Liver (tissue), 9 donors: ENCODE data around the gene PLVAP. TPM values are rescaled to one million over a fixed set of nuclear protein-coding genes. Genes with fewer than 3 reads are reported as not detected.

Experiments
- DNase-seq: peaks from one replicate; pipeline ENCODE4 v3.0.0-alpha.2; 2017; ENCODE audit warnings: low spot score
- H3K27ac ChIP-seq, 2 donors: one replicate each; pipeline ENCODE4 v1.7.0; 2013; ENCODE audit warnings: inconsistent platforms in 2 of 2, low read length in 2 of 2, control low read depth in 1 of 2, low read depth in 1 of 2, mild to moderate bottlenecking in 1 of 2
- H3K27me3 ChIP-seq, 4 donors: one replicate each; pipeline versions ENCODE4 v1.6.1 to v1.7.0; 2013; ENCODE audit warnings: low read length in 3 of 4, inconsistent platforms in 1 of 4, mild to moderate bottlenecking in 1 of 4, moderate library complexity in 1 of 4; ENCODE audit not compliant: control insufficient read depth in 4 of 4, insufficient read depth in 4 of 4
- H3K36me3 ChIP-seq, 4 donors: one replicate each; pipeline versions ENCODE4 v1.6.1 to v1.7.0; 2013; ENCODE audit warnings: low read length in 3 of 4, mild to moderate bottlenecking in 3 of 4, low read depth in 1 of 4, moderate library complexity in 1 of 4; ENCODE audit not compliant: control insufficient read depth in 4 of 4, insufficient read depth in 3 of 4
- H3K4me1 ChIP-seq, 4 donors: one replicate each; pipeline versions ENCODE4 v1.6.1 to v1.7.0; 2013; ENCODE audit warnings: low read length in 3 of 4, mild to moderate bottlenecking in 3 of 4, moderate library complexity in 1 of 4; ENCODE audit not compliant: control insufficient read depth in 4 of 4, insufficient read depth in 4 of 4
- H3K4me3 ChIP-seq, 3 donors: one replicate each; pipeline versions ENCODE4 v1.6.1 to v1.7.0; 2013; ENCODE audit warnings: low read length in 3 of 3, control low read depth in 1 of 3, low read depth in 1 of 3, mild to moderate bottlenecking in 1 of 3
- H3K9ac ChIP-seq, 2 donors: one replicate each; pipeline ENCODE4 v1.7.0; 2013; ENCODE audit warnings: low read length in 2 of 2, mild to moderate bottlenecking in 2 of 2, moderate library complexity in 2 of 2, control low read depth in 1 of 2, low read depth in 1 of 2
- H3K9me3 ChIP-seq, 4 donors: one replicate each; pipeline versions ENCODE4 v1.6.1 to v1.7.0; 2013; ENCODE audit warnings: low read length in 3 of 4; ENCODE audit not compliant: control insufficient read depth in 4 of 4
- GABPA ChIP-seq, 2 donors: IDR thresholded peaks in 1 of 2; conservative IDR thresholded peaks in 1 of 2; 2 replicates each; pipeline ENCODE4 v1.6.1; 2016; ENCODE audit warnings: antibody characterized with exemption in 2 of 2, mild to moderate bottlenecking in 1 of 2, moderate library complexity in 1 of 2
- HNF4A ChIP-seq, 2 donors: conservative IDR thresholded peaks; 2 replicates each; pipeline ENCODE4 v1.6.1; 2016; ENCODE audit warnings: antibody characterized with exemption in 2 of 2, mild to moderate bottlenecking in 2 of 2
- NR2F2 ChIP-seq: IDR thresholded peaks from 2 replicates; pipeline ENCODE4 v1.6.1; 2016; ENCODE audit warnings: antibody characterized with exemption
- RAD21 ChIP-seq, 2 donors: IDR thresholded peaks; 2 replicates each; pipeline ENCODE4 v1.6.1; 2016; ENCODE audit warnings: antibody characterized with exemption in 2 of 2, mild to moderate bottlenecking in 2 of 2
- WGBS: extraction: QIAGEN DNeasy Blood & Tissue Kit; methylation state at CpG from one replicate; pipeline ENCODE4 v1.1.7; 2013; 5-methylcytosine and 5-hydroxymethylcytosine counted together
- polyA plus RNA-seq, 2 donors: library from polyadenylated mRNA; stranded (reverse) in 1 of 2; unstranded in 1 of 2; fragments of 200-250 nt in 1 of 2; fragments of >200 nt in 1 of 2; fragmentation: Nextera tagmentation in 1 of 2; extraction: Ambion mirVana in 1 of 2; gene quantifications; one replicate each; pipeline versions ENCODE4 v1.2.1 to v1.2.3, GENCODE V29; 2013 to 2015
- total RNA-seq, 2 donors: library from RNA; depleted of rRNA; stranded (reverse); fragments of >200 nt; gene quantifications; one replicate each; pipeline ENCODE4 v1.2.3, GENCODE V29; 2014
- TF ChIP-seq, protein P1 (sequence below): IDR thresholded peaks from 2 replicates; pipeline ENCODE4 v1.6.1; 2016; ENCODE audit warnings: antibody characterized with exemption, mild to moderate bottlenecking
- TF ChIP-seq, protein P2 (sequence below): IDR thresholded peaks from 2 replicates; pipeline ENCODE4 v1.6.1; 2016; ENCODE audit warnings: antibody characterized with exemption
- TF ChIP-seq, protein P3 (sequence below): fragments of 150-350 bp; IDR thresholded peaks from 2 replicates; pipeline ENCODE4 v1.5.1; 2017; ENCODE audit warnings: improper control_type of control experiment, low read depth, low read length; ENCODE audit not compliant: missing input control
- donor health status: healthy.
- donor health status: healthy.
- donor health status: healthy.
- donor health status: healthy.
- donor health status: healthy.

The PLVAP gene
- total and polyA plus RNA-seq, 4 donors, result 4.2 to 11.8 (median 8.6) TPM

DNA sequence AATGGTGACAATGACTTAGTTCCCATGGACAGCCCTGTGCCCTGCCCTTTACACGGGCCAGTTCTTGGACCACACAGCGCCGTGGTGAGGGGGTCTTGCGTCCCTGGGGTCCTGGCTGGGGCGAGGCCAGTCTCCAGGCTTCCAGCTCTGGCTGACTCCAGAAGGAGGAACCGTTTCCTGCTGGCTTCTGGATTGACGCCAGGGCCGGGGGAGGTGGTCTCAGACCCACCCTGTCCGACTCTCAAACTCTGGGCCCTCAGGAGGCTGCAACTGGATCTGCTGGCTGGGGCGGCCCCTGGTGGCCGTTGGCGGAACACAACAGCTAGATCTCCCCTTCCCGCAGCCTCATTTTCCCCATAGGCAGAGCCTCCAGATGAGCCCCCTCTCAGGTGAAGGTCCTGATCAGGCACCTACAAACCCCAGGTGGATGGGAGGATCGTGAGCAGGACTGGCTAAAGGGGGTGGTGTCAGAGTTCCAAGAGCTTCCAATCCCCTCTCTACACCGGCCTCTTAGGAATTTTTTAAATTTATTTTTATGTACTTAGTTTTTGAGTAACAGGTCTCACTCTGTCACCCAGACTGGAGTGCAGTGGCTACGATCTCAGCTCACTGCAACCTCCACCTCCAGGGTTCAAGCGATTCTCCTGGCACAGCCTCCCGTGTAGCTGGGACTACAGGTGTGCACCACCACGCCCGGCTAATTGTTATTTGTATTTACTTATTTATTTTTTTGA is 8.9 kb upstream of the PLVAP start:
- Histone ChIP-seq H3K4me1 (peaks cover 0 to 6% (median 2%) of the 10 kb centered on the region in 4 donors), H3K27ac (no peak overlapping the region), H3K9me3 (no peaks in the 10 kb centered on the region), H3K9ac (no peak overlapping the region), H3K27me3 (peaks cover 0 to 4% (median 0%) of the 10 kb centered on the region in 4 donors), H3K4me3 (no peak overlapping the region), H3K36me3 (no peaks in the 10 kb centered on the region)
- TF ChIP-seq, protein P1, sequence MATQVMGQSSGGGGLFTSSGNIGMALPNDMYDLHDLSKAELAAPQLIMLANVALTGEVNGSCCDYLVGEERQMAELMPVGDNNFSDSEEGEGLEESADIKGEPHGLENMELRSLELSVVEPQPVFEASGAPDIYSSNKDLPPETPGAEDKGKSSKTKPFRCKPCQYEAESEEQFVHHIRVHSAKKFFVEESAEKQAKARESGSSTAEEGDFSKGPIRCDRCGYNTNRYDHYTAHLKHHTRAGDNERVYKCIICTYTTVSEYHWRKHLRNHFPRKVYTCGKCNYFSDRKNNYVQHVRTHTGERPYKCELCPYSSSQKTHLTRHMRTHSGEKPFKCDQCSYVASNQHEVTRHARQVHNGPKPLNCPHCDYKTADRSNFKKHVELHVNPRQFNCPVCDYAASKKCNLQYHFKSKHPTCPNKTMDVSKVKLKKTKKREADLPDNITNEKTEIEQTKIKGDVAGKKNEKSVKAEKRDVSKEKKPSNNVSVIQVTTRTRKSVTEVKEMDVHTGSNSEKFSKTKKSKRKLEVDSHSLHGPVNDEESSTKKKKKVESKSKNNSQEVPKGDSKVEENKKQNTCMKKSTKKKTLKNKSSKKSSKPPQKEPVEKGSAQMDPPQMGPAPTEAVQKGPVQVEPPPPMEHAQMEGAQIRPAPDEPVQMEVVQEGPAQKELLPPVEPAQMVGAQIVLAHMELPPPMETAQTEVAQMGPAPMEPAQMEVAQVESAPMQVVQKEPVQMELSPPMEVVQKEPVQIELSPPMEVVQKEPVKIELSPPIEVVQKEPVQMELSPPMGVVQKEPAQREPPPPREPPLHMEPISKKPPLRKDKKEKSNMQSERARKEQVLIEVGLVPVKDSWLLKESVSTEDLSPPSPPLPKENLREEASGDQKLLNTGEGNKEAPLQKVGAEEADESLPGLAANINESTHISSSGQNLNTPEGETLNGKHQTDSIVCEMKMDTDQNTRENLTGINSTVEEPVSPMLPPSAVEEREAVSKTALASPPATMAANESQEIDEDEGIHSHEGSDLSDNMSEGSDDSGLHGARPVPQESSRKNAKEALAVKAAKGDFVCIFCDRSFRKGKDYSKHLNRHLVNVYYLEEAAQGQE, result no peak
- TF ChIP-seq, protein P2, sequence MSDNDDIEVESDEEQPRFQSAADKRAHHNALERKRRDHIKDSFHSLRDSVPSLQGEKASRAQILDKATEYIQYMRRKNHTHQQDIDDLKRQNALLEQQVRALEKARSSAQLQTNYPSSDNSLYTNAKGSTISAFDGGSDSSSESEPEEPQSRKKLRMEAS, result no peak
- TF ChIP-seq GABPA (IDR thresholded peaks at IDR 0.05 in 1 of 2, conservative IDR thresholded peaks at IDR 0.05 in 1 of 2) (no peak), RAD21 (IDR thresholded peaks at IDR 0.05) (peak; percentile 76 to 87)
- TF ChIP-seq, protein P3, sequence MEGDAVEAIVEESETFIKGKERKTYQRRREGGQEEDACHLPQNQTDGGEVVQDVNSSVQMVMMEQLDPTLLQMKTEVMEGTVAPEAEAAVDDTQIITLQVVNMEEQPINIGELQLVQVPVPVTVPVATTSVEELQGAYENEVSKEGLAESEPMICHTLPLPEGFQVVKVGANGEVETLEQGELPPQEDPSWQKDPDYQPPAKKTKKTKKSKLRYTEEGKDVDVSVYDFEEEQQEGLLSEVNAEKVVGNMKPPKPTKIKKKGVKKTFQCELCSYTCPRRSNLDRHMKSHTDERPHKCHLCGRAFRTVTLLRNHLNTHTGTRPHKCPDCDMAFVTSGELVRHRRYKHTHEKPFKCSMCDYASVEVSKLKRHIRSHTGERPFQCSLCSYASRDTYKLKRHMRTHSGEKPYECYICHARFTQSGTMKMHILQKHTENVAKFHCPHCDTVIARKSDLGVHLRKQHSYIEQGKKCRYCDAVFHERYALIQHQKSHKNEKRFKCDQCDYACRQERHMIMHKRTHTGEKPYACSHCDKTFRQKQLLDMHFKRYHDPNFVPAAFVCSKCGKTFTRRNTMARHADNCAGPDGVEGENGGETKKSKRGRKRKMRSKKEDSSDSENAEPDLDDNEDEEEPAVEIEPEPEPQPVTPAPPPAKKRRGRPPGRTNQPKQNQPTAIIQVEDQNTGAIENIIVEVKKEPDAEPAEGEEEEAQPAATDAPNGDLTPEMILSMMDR, result peak; percentile 80
- 34% methylated on average over 20 of the region's 20 CpGs for WGBS
- peak; percentile 77 for DNase-seq

DNA sequence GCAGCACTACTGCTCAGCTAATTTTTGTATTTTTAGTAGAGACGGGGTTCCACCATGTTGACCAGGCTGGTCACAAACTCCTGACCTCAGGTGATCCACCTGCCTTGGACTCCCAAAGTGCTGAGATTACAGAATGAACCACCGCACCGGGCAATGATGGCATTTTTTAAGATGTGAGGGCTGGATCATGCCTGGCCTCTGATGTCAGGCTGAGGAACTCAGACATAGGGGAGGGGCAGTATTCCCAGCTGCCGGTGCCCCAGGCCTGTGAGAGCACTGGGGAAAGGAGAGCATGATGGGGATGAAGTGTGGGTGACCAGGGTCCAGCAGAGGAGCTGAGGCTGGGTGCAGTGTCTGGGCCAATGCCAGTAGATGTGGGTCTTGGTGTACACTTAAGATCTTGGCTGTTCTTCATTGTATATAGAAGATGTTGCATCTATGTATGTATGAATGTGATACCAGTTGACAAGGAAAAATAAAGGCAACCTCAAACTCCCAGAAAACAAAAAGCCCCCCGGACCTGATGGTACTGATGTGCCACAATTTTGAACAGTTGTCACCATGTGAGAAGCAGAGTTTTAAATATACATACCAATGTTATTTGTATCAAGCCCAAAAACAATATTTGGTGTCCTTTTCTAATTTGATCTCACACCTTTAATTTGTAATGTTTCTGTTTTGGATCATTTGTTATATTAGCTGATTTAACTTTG is 3.4 kb upstream of the PLVAP start:
- no peaks in the 10 kb centered on the region for H3K36me3 ChIP-seq
- TF ChIP-seq, protein P2, result no peak
- H3K27me3 ChIP-seq, result no peaks in the 10 kb centered on the region
- H3K9ac ChIP-seq, result no peak overlapping the region
- no peak overlapping the region for H3K27ac ChIP-seq
- DNase-seq, result no peak
- H3K4me1 ChIP-seq, result peaks cover 0 to 3% (median 0%) of the 10 kb centered on the region in 4 donors
- no peaks in the 10 kb centered on the region for H3K9me3 ChIP-seq
- WGBS, result 96% methylated on average over 5 of the region's 5 CpGs
- H3K4me3 ChIP-seq, result no peak overlapping the region

DNA sequence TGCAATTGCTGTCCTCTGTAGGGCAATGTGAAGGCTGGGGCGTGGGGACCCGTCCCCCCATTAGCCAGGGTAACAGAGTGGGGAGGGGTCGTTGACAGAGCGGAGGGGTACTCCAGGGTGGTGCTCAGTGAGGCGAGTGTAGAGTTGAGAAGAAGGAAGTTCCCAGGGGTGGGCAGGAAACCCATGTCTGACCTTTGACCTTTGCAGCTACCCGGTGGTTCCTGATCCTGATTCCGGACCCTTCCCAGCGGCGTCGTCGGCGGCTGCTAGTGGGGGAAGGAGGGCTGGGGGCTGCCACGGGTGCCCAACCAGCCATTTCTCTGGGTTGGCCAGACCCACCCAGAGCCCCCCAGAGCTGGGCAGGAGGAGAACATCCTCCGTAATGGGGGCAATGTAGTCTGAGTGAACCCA is 2.1 kb upstream of the PLVAP start:
- Histone ChIP-seq H3K4me1 (peaks cover 0 to 3% (median 0%) of the 10 kb centered on the region in 4 donors), H3K27ac (no peak overlapping the region), H3K9ac (no peak overlapping the region), H3K9me3 (no peaks in the 10 kb centered on the region), H3K4me3 (no peak overlapping the region), H3K27me3 (no peaks in the 10 kb centered on the region), H3K36me3 (no peaks in the 10 kb centered on the region)
- TF ChIP-seq HNF4A (conservative IDR thresholded peaks at IDR 0.05) (no peak), NR2F2 (peak; percentile 68)
- 49% methylated on average over 14 of the region's 14 CpGs for WGBS
- DNase-seq, result no peak
